Liver (tissue), 9 donors: Measurements from ENCODE around the gene PAPSS1. TPM values are rescaled to one million over a fixed set of nuclear protein-coding genes. Genes with fewer than 3 reads are reported as not detected.

ENCODE experiments used
- DNase-seq: peaks from one replicate; pipeline ENCODE4 v3.0.0-alpha.2; 2017; ENCODE audit warnings: low spot score
- H3K27ac ChIP-seq, 2 donors: one replicate each; pipeline ENCODE4 v1.7.0; 2013; ENCODE audit warnings: inconsistent platforms in 2 of 2, low read length in 2 of 2, control low read depth in 1 of 2, low read depth in 1 of 2, mild to moderate bottlenecking in 1 of 2
- H3K27me3 ChIP-seq, 4 donors: one replicate each; pipeline versions ENCODE4 v1.6.1 to v1.7.0; 2013; ENCODE audit warnings: low read length in 3 of 4, inconsistent platforms in 1 of 4, mild to moderate bottlenecking in 1 of 4, moderate library complexity in 1 of 4; ENCODE audit not compliant: control insufficient read depth in 4 of 4, insufficient read depth in 4 of 4
- H3K36me3 ChIP-seq, 4 donors: one replicate each; pipeline versions ENCODE4 v1.6.1 to v1.7.0; 2013; ENCODE audit warnings: low read length in 3 of 4, mild to moderate bottlenecking in 3 of 4, low read depth in 1 of 4, moderate library complexity in 1 of 4; ENCODE audit not compliant: control insufficient read depth in 4 of 4, insufficient read depth in 3 of 4
- H3K4me1 ChIP-seq, 4 donors: one replicate each; pipeline versions ENCODE4 v1.6.1 to v1.7.0; 2013; ENCODE audit warnings: low read length in 3 of 4, mild to moderate bottlenecking in 3 of 4, moderate library complexity in 1 of 4; ENCODE audit not compliant: control insufficient read depth in 4 of 4, insufficient read depth in 4 of 4
- H3K4me3 ChIP-seq, 3 donors: one replicate each; pipeline versions ENCODE4 v1.6.1 to v1.7.0; 2013; ENCODE audit warnings: low read length in 3 of 3, control low read depth in 1 of 3, low read depth in 1 of 3, mild to moderate bottlenecking in 1 of 3
- H3K9ac ChIP-seq, 2 donors: one replicate each; pipeline ENCODE4 v1.7.0; 2013; ENCODE audit warnings: low read length in 2 of 2, mild to moderate bottlenecking in 2 of 2, moderate library complexity in 2 of 2, control low read depth in 1 of 2, low read depth in 1 of 2
- H3K9me3 ChIP-seq, 4 donors: one replicate each; pipeline versions ENCODE4 v1.6.1 to v1.7.0; 2013; ENCODE audit warnings: low read length in 3 of 4; ENCODE audit not compliant: control insufficient read depth in 4 of 4
- EGR1 ChIP-seq, 2 donors: IDR thresholded peaks; 2 replicates each; pipeline ENCODE4 v1.6.1; 2016 to 2018; ENCODE audit warnings: antibody characterized with exemption in 2 of 2, low read depth in 2 of 2
- FOXA1 ChIP-seq: IDR thresholded peaks from 2 replicates; pipeline ENCODE4 v1.6.1; 2016; ENCODE audit warnings: antibody characterized with exemption
- FOXA2 ChIP-seq: IDR thresholded peaks from 2 replicates; pipeline ENCODE4 v1.6.1; 2016; ENCODE audit warnings: antibody characterized with exemption
- HNF4A ChIP-seq, 2 donors: conservative IDR thresholded peaks; 2 replicates each; pipeline ENCODE4 v1.6.1; 2016; ENCODE audit warnings: antibody characterized with exemption in 2 of 2, mild to moderate bottlenecking in 2 of 2
- HNF4G ChIP-seq: IDR thresholded peaks from 2 replicates; pipeline ENCODE4 v1.6.1; 2016; ENCODE audit warnings: antibody characterized with exemption
- JUND ChIP-seq, 2 donors: IDR thresholded peaks; 2 replicates each; pipeline ENCODE4 v1.6.1; 2016; ENCODE audit warnings: antibody characterized with exemption in 2 of 2
- NR2F2 ChIP-seq: IDR thresholded peaks from 2 replicates; pipeline ENCODE4 v1.6.1; 2016; ENCODE audit warnings: antibody characterized with exemption
- RAD21 ChIP-seq, 2 donors: IDR thresholded peaks; 2 replicates each; pipeline ENCODE4 v1.6.1; 2016; ENCODE audit warnings: antibody characterized with exemption in 2 of 2, mild to moderate bottlenecking in 2 of 2
- RXRA ChIP-seq, 2 donors: IDR thresholded peaks; 2 replicates each; pipeline ENCODE4 v1.6.1; 2017 to 2018; ENCODE audit warnings: antibody characterized with exemption in 2 of 2, mild to moderate bottlenecking in 1 of 2
- TAF1 ChIP-seq: conservative IDR thresholded peaks from 2 replicates; pipeline ENCODE4 v1.6.1; 2016; ENCODE audit warnings: antibody characterized with exemption, mild to moderate bottlenecking
- YY1 ChIP-seq: IDR thresholded peaks from 2 replicates; pipeline ENCODE4 v1.6.1; 2016; ENCODE audit warnings: antibody characterized with exemption, mild to moderate bottlenecking
- WGBS: extraction: QIAGEN DNeasy Blood & Tissue Kit; methylation state at CpG from one replicate; pipeline ENCODE4 v1.1.7; 2013; 5-methylcytosine and 5-hydroxymethylcytosine counted together
- polyA plus RNA-seq, 2 donors: library from polyadenylated mRNA; stranded (reverse) in 1 of 2; unstranded in 1 of 2; fragments of 200-250 nt in 1 of 2; fragments of >200 nt in 1 of 2; fragmentation: Nextera tagmentation in 1 of 2; extraction: Ambion mirVana in 1 of 2; gene quantifications; one replicate each; pipeline versions ENCODE4 v1.2.1 to v1.2.3, GENCODE V29; 2013 to 2015
- total RNA-seq, 2 donors: library from RNA; depleted of rRNA; stranded (reverse); fragments of >200 nt; gene quantifications; one replicate each; pipeline ENCODE4 v1.2.3, GENCODE V29; 2014
- TF ChIP-seq, protein P1 (sequence below): IDR thresholded peaks from 2 replicates; pipeline ENCODE4 v1.6.1; 2016; ENCODE audit warnings: antibody characterized with exemption
- TF ChIP-seq, protein P2 (sequence below): IDR thresholded peaks from 2 replicates; pipeline ENCODE4 v1.6.1; 2016; ENCODE audit warnings: antibody characterized with exemption, mild to moderate bottlenecking
- TF ChIP-seq, protein P3 (sequence below): IDR thresholded peaks from 2 replicates; pipeline ENCODE4 v1.6.1; 2016; ENCODE audit warnings: antibody characterized with exemption
- TF ChIP-seq, protein P4 (sequence below): IDR thresholded peaks from 2 replicates; pipeline ENCODE4 v1.6.1; 2016; ENCODE audit warnings: antibody characterized with exemption
- donor health status: healthy.
- donor health status: healthy.
- donor health status: healthy.
- donor health status: healthy.
- donor health status: healthy.

The PAPSS1 gene
- total and polyA plus RNA-seq, 4 donors, result 5.7 to 17.8 (median 6.0) TPM

DNA sequence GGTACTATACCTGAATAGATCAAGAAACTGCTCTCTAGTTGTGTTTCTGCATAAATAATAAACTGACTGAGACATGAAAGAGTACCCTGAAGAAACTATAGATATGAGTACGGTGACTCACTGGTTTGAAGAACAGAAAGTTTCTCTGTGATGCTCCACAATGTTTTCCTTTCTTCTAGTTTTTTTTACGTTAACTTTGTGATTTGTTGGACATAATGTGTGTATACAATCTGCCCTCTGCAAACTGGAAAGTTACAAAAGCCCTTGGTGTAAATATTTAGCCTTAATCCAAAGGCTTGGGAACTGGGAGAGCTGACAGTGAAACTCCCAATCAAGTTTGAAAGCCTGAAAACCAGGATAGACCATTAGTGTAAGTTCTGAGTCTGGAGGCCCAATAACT lies 31.6 kb upstream of the PAPSS1 start:
- Histone ChIP-seq H3K27me3 (no peaks in the 10 kb centered on the region), H3K9me3 (no peaks in the 10 kb centered on the region), H3K9ac (no peak overlapping the region), H3K36me3 (no peaks in the 10 kb centered on the region), H3K27ac (no peak overlapping the region), H3K4me1 (peaks cover 0 to 3% (median 0%) of the 10 kb centered on the region in 4 donors), H3K4me3 (no peak overlapping the region)
- 57% methylated on average over 2 of the region's 2 CpGs for WGBS
- no peak for DNase-seq
- TF ChIP-seq, protein P1, sequence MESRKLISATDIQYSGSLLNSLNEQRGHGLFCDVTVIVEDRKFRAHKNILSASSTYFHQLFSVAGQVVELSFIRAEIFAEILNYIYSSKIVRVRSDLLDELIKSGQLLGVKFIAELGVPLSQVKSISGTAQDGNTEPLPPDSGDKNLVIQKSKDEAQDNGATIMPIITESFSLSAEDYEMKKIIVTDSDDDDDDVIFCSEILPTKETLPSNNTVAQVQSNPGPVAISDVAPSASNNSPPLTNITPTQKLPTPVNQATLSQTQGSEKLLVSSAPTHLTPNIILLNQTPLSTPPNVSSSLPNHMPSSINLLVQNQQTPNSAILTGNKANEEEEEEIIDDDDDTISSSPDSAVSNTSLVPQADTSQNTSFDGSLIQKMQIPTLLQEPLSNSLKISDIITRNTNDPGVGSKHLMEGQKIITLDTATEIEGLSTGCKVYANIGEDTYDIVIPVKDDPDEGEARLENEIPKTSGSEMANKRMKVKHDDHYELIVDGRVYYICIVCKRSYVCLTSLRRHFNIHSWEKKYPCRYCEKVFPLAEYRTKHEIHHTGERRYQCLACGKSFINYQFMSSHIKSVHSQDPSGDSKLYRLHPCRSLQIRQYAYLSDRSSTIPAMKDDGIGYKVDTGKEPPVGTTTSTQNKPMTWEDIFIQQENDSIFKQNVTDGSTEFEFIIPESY, result no peak
- TF ChIP-seq YY1, result no peak
- TF ChIP-seq, protein P2, sequence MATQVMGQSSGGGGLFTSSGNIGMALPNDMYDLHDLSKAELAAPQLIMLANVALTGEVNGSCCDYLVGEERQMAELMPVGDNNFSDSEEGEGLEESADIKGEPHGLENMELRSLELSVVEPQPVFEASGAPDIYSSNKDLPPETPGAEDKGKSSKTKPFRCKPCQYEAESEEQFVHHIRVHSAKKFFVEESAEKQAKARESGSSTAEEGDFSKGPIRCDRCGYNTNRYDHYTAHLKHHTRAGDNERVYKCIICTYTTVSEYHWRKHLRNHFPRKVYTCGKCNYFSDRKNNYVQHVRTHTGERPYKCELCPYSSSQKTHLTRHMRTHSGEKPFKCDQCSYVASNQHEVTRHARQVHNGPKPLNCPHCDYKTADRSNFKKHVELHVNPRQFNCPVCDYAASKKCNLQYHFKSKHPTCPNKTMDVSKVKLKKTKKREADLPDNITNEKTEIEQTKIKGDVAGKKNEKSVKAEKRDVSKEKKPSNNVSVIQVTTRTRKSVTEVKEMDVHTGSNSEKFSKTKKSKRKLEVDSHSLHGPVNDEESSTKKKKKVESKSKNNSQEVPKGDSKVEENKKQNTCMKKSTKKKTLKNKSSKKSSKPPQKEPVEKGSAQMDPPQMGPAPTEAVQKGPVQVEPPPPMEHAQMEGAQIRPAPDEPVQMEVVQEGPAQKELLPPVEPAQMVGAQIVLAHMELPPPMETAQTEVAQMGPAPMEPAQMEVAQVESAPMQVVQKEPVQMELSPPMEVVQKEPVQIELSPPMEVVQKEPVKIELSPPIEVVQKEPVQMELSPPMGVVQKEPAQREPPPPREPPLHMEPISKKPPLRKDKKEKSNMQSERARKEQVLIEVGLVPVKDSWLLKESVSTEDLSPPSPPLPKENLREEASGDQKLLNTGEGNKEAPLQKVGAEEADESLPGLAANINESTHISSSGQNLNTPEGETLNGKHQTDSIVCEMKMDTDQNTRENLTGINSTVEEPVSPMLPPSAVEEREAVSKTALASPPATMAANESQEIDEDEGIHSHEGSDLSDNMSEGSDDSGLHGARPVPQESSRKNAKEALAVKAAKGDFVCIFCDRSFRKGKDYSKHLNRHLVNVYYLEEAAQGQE, result no peak

DNA sequence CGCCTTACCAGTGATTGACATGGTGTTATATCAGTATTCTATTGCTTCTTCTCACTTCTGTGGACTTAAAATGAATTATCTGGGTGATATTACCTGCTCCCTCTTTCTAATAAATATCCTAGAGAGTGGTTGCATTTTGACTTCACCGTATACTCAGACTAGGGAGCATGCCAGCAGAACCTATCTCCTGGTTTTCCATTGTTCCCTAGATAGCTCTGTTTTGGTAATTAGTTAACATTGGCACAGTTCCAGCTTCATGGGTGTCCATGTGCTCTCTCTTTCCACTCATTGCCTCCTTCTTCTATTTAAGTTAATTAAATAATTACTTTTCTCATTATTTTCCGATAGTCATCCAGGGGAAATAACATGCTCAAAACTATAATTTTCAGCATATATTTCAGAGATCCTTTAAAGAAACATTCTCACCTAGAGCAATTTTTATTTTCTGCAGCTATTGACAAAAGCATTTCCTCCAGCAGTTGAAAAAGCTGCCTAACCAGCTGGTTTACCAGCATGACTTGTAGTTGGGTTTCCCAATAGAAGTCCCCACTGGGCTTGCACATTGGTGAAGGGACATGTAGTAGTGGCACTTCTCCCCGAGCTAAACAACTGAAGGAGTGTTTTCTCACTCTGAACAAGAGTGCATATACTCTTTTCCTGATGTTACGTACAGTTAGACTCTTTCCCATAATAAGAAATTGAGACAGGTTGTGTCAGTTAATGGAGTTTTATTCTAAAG lies 27.9 kb upstream of the PAPSS1 start:
- Histone ChIP-seq H3K9me3 (no peaks in the 10 kb centered on the region), H3K4me1 (no peaks in the 10 kb centered on the region), H3K27ac (no peak overlapping the region), H3K9ac (no peak overlapping the region), H3K36me3 (no peaks in the 10 kb centered on the region), H3K27me3 (no peaks in the 10 kb centered on the region), H3K4me3 (no peak overlapping the region)
- no peak for DNase-seq
- 86% methylated on average over 5 of the region's 5 CpGs for WGBS
- TF ChIP-seq HNF4A (conservative IDR thresholded peaks at IDR 0.05), result no peak
- TF ChIP-seq TAF1, result no peak
- TF ChIP-seq RAD21 (IDR thresholded peaks at IDR 0.05), result no peak
- TF ChIP-seq, protein P3, sequence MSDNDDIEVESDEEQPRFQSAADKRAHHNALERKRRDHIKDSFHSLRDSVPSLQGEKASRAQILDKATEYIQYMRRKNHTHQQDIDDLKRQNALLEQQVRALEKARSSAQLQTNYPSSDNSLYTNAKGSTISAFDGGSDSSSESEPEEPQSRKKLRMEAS, result no peak
- no peak for TF ChIP-seq NR2F2

DNA sequence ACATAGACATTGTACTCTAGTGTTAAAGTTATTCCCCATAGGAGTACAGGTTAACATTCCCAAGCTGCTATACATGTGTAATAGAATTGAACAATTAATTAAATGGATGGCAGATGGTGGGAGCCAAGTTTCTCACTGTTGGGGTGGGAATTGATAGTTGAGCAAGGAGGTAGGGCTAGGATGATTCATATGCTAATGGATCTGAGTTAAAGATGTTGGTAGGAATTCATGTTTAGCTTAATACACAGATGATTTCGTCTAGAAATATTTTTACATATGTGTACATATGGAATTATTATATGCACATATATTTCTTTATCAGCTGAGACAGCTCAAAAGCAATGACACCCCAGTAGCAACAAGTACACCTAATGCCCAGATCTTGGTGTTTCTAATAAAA lies 26.1 kb upstream of the PAPSS1 start:
- Histone ChIP-seq H3K27me3 (no peaks in the 10 kb centered on the region), H3K36me3 (no peaks in the 10 kb centered on the region), H3K27ac (no peak overlapping the region), H3K9me3 (no peaks in the 10 kb centered on the region), H3K4me1 (no peaks in the 10 kb centered on the region), H3K4me3 (no peak overlapping the region), H3K9ac (no peak overlapping the region)
- WGBS, result 86% methylated on average over 1 of the region's 1 CpG
- DNase-seq, result no peak
- TF ChIP-seq FOXA1 (no peak), RAD21 (IDR thresholded peaks at IDR 0.05) (no peak), TAF1 (no peak), RXRA (IDR thresholded peaks at IDR 0.05) (no peak), HNF4G (no peak), YY1 (no peak), JUND (IDR thresholded peaks at IDR 0.05) (no peak), HNF4A (conservative IDR thresholded peaks at IDR 0.05) (no peak), NR2F2 (no peak), FOXA2 (no peak), EGR1 (IDR thresholded peaks at IDR 0.05; ENCODE audit: low read depth in 2 of 2) (no peak)
- TF ChIP-seq, protein P2, result no peak
- TF ChIP-seq, protein P1, result no peak
- TF ChIP-seq, protein P4, sequence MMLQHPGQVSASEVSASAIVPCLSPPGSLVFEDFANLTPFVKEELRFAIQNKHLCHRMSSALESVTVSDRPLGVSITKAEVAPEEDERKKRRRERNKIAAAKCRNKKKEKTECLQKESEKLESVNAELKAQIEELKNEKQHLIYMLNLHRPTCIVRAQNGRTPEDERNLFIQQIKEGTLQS, result no peak
